Upper lobe of left lung (tissue), 4 donors: ENCODE results near the gene METTL26.

Experiments
- POLR2AphosphoS5 ChIP-seq, 2 donors: sonication (generic); formaldehyde crosslinking; IDR thresholded peaks; one replicate each; pipeline ENCODE4 v1.5.1; 2017; ENCODE audit warnings: antibody characterized with exemption in 2 of 2
- TF ChIP-seq, protein P1 (sequence below), 6 experiments: fragments of 450-650 bp in 4 of 6; fragments of 200-600 bp in 2 of 6; sonication (generic) in 2 of 6; IDR thresholded peaks; one replicate each; pipeline ENCODE4 v1.5.1; 2016 to 2019; ENCODE audit warnings: antibody characterized with exemption in 6 of 6

DNA sequence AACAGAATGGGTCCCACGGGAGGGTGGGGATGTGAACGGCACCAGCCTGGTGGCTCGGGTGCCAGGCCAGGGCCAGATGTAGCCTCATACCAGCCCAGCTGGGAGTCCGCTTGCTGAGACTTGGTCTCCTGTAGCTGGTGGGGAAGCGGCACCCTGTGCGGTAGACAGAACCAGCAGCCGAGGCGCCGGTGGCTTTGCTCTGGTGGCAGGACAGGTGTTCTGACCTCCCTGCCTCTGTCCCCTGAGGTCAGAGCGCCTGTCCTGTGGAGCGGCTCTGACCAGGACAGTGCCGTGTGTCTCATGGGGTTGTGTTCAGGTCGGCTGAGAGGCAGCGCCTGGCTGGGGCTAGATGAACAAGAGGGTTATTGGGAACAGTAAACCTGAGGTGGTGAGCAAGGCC lies 26.1 kb downstream of the METTL26 start:
- TF ChIP-seq, protein P1, sequence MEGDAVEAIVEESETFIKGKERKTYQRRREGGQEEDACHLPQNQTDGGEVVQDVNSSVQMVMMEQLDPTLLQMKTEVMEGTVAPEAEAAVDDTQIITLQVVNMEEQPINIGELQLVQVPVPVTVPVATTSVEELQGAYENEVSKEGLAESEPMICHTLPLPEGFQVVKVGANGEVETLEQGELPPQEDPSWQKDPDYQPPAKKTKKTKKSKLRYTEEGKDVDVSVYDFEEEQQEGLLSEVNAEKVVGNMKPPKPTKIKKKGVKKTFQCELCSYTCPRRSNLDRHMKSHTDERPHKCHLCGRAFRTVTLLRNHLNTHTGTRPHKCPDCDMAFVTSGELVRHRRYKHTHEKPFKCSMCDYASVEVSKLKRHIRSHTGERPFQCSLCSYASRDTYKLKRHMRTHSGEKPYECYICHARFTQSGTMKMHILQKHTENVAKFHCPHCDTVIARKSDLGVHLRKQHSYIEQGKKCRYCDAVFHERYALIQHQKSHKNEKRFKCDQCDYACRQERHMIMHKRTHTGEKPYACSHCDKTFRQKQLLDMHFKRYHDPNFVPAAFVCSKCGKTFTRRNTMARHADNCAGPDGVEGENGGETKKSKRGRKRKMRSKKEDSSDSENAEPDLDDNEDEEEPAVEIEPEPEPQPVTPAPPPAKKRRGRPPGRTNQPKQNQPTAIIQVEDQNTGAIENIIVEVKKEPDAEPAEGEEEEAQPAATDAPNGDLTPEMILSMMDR (IDR thresholded peaks at IDR 0.05), result no peak
- TF ChIP-seq POLR2AphosphoS5 (IDR thresholded peaks at IDR 0.05), result no peak
